Natural killer cell (primary cell): Measurements from ENCODE around the gene CENPH. TPM values are rescaled to one million over a fixed set of nuclear protein-coding genes. Genes with fewer than 3 reads are reported as not detected.

Experiments used
- ATAC-seq, 3 donors: fragments of 150-1000 bp in 2 of 3; fragments of 200-7000 bp in 1 of 3; cut with Tn5 transposase; 1 replicate in 1 of 3; 2 replicates in 2 of 3; pipeline ENCODE4 v1.10.0; 2021; ENCODE audit warnings: mild to moderate bottlenecking in 2 of 3, moderate library complexity in 2 of 3
- DNase-seq, 2 donors: peaks; one replicate each; pipeline versions ENCODE4 v3.0.0 to v3.0.0-alpha.2; 2013 to 2021; ENCODE audit warnings: mixed read lengths in 1 of 2
- H3K27ac ChIP-seq: one replicate; pipeline ENCODE4 v1.5.1; 2013; ENCODE audit warnings: mild to moderate bottlenecking, low read length
- H3K27me3 ChIP-seq: one replicate; pipeline ENCODE4 v1.6.1; 2013; ENCODE audit warnings: low read length; ENCODE audit not compliant: control insufficient read depth, insufficient read depth
- H3K36me3 ChIP-seq: one replicate; pipeline ENCODE4 v1.6.1; 2013; ENCODE audit warnings: low read length; ENCODE audit not compliant: control insufficient read depth, insufficient read depth
- H3K4me1 ChIP-seq: one replicate; pipeline ENCODE4 v1.6.1; 2013; ENCODE audit warnings: low read length; ENCODE audit not compliant: control insufficient read depth, insufficient read depth
- H3K4me3 ChIP-seq: one replicate; pipeline ENCODE4 v1.5.1; 2013; ENCODE audit warnings: low read length
- H3K9me3 ChIP-seq: one replicate; pipeline ENCODE4 v1.6.1; 2013; ENCODE audit warnings: low read length; ENCODE audit not compliant: control insufficient read depth, insufficient read depth
- H3K27ac Mint-ChIP-seq, 2 donors: one replicate each; pipeline ENCODE4 v1.8.0; 2022; ENCODE audit warnings: mild to moderate bottlenecking in 2 of 2, mixed read lengths in 2 of 2, moderate library complexity in 1 of 2
- H3K27me3 Mint-ChIP-seq, 2 donors: one replicate each; pipeline ENCODE4 v1.8.0; 2022; ENCODE audit warnings: low read depth in 2 of 2, mixed read lengths in 2 of 2
- H3K36me3 Mint-ChIP-seq: one replicate; pipeline ENCODE4 v1.8.0; 2022; ENCODE audit warnings: mixed read lengths
- H3K4me1 Mint-ChIP-seq, 2 donors: one replicate each; pipeline ENCODE4 v1.8.0; 2022; ENCODE audit warnings: mixed read lengths in 2 of 2
- H3K4me3 Mint-ChIP-seq: one replicate; pipeline ENCODE4 v1.8.0; 2022; ENCODE audit warnings: mild to moderate bottlenecking, moderate library complexity, mixed read lengths
- H3K9me3 Mint-ChIP-seq, 2 donors: one replicate each; pipeline ENCODE4 v1.8.0; 2022; ENCODE audit warnings: mixed read lengths in 2 of 2
- WGBS: methylation state at CpG from one replicate; pipeline ENCODE4 v1.1.7; 2013; ENCODE audit warnings: missing lambda C conversion rate; ENCODE audit not compliant: insufficient coverage; 5-methylcytosine and 5-hydroxymethylcytosine counted together
- intact Hi-C: fragments of 100-400 bp; cut with micrococcal nuclease; formaldehyde crosslinking; loops from one replicate; pipeline ENCODE4 v1.14.2; 2022
- total RNA-seq, 4 donors: library from RNA; stranded (reverse); fragments of 120-200 nt in 1 of 4; gene quantifications; one replicate each; pipeline versions ENCODE4 v1.2.3 to v1.2.4, GENCODE V29; 2013 to 2022
- TF ChIP-seq, protein P1 (sequence below): fragments of 200-600 bp; IDR thresholded peaks from one replicate; pipeline ENCODE4 v1.8.0; 2022; ENCODE audit warnings: antibody characterized with exemption

CENPH gene
- total RNA-seq, 3 donors from 2014 or later (not counting 1 experiment from before 2014, with no cell fraction given), result 5.6 to 6.4 (median 5.6) TPM

DNA sequence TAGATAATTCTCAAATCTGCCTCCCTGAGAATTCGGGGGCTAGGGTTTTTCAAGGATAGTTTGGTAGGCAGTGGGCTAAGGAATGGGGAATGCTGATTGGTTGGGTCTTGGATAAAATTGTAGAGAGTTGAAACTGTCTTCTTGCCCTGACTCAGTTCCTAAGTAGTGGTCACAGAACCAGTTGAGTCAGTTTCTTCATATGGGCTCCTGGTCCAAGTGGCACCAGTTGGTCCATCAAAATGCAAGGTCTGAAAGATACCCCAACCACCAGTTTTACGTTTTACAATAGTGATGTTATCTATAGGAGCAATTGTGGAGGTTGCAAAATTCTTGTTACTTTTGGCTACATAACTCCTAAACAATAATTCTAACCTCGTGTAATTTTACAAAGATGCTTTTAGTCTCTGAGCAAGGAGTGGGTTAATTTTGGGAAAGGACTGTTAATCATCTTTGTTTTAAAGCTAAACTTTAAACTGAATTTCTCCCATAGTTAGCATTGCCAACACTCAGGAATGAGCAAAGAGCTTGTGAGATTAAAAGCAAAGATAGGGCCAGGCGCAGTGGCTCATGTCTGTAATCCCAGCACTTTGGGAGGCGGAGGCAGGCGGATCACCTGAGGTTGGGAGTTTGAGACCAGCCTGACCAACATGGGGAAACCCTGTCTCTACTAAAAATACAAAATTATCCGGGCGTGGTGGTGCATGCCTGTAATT lies 53.0 kb downstream of the CENPH start:
- Histone ChIP-seq H3K27me3 (no peaks in the 10 kb centered on the region), H3K4me3 (no peak overlapping the region), H3K9me3 (no peaks in the 10 kb centered on the region), H3K27ac (no peak overlapping the region), H3K36me3 (peaks cover 19% of the 10 kb centered on the region), H3K4me1 (no peaks in the 10 kb centered on the region)
- H3K4me3 Mint-ChIP-seq, result no peak overlapping the region
- H3K9me3 Mint-ChIP-seq, result no peaks in the 10 kb centered on the region
- H3K27ac Mint-ChIP-seq, result no peak overlapping the region
- ATAC-seq (no peak), DNase-seq (no peak)
- intact Hi-C loops, result no loop called here
- WGBS, result 99% methylated on average over 6 of the region's 8 CpGs
- TF ChIP-seq, protein P1, sequence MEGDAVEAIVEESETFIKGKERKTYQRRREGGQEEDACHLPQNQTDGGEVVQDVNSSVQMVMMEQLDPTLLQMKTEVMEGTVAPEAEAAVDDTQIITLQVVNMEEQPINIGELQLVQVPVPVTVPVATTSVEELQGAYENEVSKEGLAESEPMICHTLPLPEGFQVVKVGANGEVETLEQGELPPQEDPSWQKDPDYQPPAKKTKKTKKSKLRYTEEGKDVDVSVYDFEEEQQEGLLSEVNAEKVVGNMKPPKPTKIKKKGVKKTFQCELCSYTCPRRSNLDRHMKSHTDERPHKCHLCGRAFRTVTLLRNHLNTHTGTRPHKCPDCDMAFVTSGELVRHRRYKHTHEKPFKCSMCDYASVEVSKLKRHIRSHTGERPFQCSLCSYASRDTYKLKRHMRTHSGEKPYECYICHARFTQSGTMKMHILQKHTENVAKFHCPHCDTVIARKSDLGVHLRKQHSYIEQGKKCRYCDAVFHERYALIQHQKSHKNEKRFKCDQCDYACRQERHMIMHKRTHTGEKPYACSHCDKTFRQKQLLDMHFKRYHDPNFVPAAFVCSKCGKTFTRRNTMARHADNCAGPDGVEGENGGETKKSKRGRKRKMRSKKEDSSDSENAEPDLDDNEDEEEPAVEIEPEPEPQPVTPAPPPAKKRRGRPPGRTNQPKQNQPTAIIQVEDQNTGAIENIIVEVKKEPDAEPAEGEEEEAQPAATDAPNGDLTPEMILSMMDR, result no peak
- H3K36me3 Mint-ChIP-seq, result no peaks in the 10 kb centered on the region
- no peaks in the 10 kb centered on the region for H3K27me3 Mint-ChIP-seq
- peaks cover 47 to 55% of the 10 kb centered on the region in 2 donors for H3K4me1 Mint-ChIP-seq

DNA sequence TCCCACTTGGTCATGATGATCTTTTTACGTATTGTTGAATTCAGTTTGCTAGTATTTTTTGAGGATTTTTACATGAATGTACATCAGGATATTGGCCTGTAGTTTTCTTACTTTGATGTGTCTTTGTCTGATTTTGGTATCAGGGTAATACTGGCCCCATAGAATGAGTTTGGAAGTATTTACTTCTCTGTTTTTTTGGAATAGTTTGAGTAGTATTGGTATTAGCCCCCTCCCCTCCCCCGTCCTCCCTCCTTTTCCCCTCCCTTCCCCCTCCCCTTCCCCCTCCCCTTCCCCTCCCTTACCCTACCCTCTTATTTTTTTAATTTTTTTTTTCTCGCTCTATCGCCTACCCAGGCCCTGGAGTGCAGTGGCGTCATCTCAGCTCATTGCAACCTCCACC lies 55.6 kb downstream of the CENPH start:
- no peak for ATAC-seq
- intact Hi-C loops, result no loop called here
- Histone ChIP-seq H3K27ac (no peak overlapping the region), H3K4me1 (no peaks in the 10 kb centered on the region), H3K9me3 (no peaks in the 10 kb centered on the region), H3K4me3 (no peak overlapping the region), H3K27me3 (no peaks in the 10 kb centered on the region), H3K36me3 (peaks cover 8% of the 10 kb centered on the region)
- DNase-seq, result no peak
- TF ChIP-seq, protein P1, result no peak
- H3K27ac Mint-ChIP-seq, result no peak overlapping the region
- WGBS, result 97% methylated on average over 4 of the region's 5 CpGs
- peaks cover 39 to 46% of the 10 kb centered on the region in 2 donors for H3K4me1 Mint-ChIP-seq
- no peaks in the 10 kb centered on the region for H3K36me3 Mint-ChIP-seq
- H3K9me3 Mint-ChIP-seq, result peaks cover 2 to 3% of the 10 kb centered on the region in 2 donors
- H3K4me3 Mint-ChIP-seq, result no peak overlapping the region
- H3K27me3 Mint-ChIP-seq, result no peaks in the 10 kb centered on the region

DNA sequence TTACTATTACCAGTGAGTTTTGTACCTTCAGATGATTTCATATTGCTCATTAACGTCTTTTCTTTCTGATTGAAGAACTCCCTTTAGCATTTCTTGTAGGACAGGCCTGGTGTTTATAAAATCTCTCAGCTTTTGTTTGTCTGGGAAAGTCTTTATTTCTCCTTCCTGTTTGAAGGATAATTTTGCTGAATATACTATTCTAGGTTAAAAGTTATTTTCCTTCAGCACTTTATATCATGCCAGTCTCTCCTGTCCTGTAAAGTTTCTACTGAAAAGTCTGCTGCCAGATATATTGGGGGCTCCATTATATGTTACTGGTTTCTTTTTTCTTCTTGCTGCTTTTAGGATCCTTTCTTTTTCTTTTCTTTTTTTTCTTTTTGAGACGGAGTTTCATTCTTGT lies 58.6 kb downstream of the CENPH start:
- 92% methylated on average over 1 of the region's 2 CpGs for WGBS
- peaks cover 2 to 3% of the 10 kb centered on the region in 2 donors for H3K9me3 Mint-ChIP-seq
- ATAC-seq (no peak), DNase-seq (no peak)
- TF ChIP-seq, protein P1, result no peak
- H3K4me1 ChIP-seq, result no peaks in the 10 kb centered on the region
- H3K27me3 ChIP-seq, result no peaks in the 10 kb centered on the region
- intact Hi-C loops, result no loop called here
- H3K9me3 ChIP-seq, result no peaks in the 10 kb centered on the region
- H3K36me3 Mint-ChIP-seq, result no peaks in the 10 kb centered on the region
- no peak overlapping the region for H3K4me3 Mint-ChIP-seq
- no peak overlapping the region for H3K27ac Mint-ChIP-seq
- H3K27ac ChIP-seq, result no peak overlapping the region
- peaks cover 32 to 37% of the 10 kb centered on the region in 2 donors for H3K4me1 Mint-ChIP-seq
- H3K36me3 ChIP-seq, result peaks cover 3% of the 10 kb centered on the region
- no peaks in the 10 kb centered on the region for H3K27me3 Mint-ChIP-seq
- H3K4me3 ChIP-seq, result no peak overlapping the region

DNA sequence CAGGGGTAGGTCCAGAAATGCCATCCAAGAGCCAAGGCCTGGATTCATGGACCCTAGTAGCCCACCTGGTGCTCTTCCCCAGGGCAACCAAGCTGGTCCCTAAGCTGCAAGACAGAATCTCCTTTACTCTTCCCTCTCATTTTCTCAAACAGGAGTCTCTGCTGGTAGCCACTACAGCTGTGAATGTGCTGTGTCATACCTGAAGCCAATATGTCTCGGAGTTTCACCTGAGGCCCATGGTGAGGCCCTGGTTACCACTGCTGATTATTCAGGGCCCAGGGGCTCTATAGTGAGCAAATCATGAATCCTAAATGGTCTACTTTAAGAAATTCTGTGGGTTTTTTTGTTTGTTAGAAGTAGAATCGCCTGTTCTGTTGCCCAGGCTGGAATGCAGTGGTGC lies 61.2 kb downstream of the CENPH start:
- TF ChIP-seq, protein P1, result no peak
- WGBS, result 92% methylated on average over 2 of the region's 2 CpGs
- H3K4me1 ChIP-seq, result no peaks in the 10 kb centered on the region
- H3K9me3 ChIP-seq, result no peaks in the 10 kb centered on the region
- intact Hi-C loops, result no loop called here
- H3K27ac ChIP-seq, result no peak overlapping the region
- Mint-ChIP-seq H3K4me3 (no peak overlapping the region), H3K9me3 (peaks cover 2 to 3% of the 10 kb centered on the region in 2 donors), H3K27ac (peak overlapping the region in 1 of 2 donors; percentile 71), H3K4me1 (peaks cover 16 to 28% of the 10 kb centered on the region in 2 donors), H3K27me3 (no peaks in the 10 kb centered on the region), H3K36me3 (no peaks in the 10 kb centered on the region)
- no peaks in the 10 kb centered on the region for H3K27me3 ChIP-seq
- H3K36me3 ChIP-seq, result peaks cover 6% of the 10 kb centered on the region
- H3K4me3 ChIP-seq, result no peak overlapping the region
- no peak for DNase-seq
- no peak for ATAC-seq
